Right lobe of liver (tissue), 4 donors: ENCODE measurements around the gene CASP1.
A peak's percentile ranks its signal among the peaks of the same experiment; 100 is the strongest.

ENCODE experiments used
- POLR2A ChIP-seq: fragments of 450-650 bp; IDR thresholded peaks from one replicate; pipeline ENCODE4 v1.6.1; 2017; ENCODE audit warnings: antibody characterized with exemption, mild to moderate bottlenecking
- TF ChIP-seq, protein P1 (sequence below), 4 donors: fragments of 200-600 bp in 3 of 4; fragments of 450-650 bp in 1 of 4; IDR thresholded peaks; one replicate each; pipeline versions ENCODE4 v1.5.1 to v1.8.0; 2016 to 2022; ENCODE audit warnings: antibody characterized with exemption in 4 of 4, mild to moderate bottlenecking in 2 of 4
- donor health status: DM: no; HTN: no; CAD: no.
- donor health status: DM: no; HTN: no; CAD: no.
- donor health status: DM: no; HTN: yes; CAD: no.

DNA sequence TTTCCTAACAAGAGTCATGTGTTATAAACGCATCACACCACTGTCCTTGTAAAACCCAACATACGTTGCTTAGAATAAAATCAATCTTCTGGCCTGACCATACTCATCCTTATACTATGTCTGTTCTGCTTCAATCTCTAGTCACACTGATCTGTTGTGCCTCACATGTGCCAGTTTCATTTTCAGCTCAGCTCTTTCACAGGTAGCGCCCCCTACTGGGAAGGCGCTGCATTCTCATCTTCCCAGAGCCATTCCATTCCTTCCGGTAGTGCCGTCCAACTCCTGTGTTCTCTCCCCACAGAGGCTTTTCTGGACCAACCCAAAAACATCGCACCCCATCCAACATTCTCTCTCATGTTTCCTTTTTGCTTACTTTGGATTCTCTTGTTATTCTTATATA lies 34.1 kb downstream of the CASP1 start:
- TF ChIP-seq, protein P1, sequence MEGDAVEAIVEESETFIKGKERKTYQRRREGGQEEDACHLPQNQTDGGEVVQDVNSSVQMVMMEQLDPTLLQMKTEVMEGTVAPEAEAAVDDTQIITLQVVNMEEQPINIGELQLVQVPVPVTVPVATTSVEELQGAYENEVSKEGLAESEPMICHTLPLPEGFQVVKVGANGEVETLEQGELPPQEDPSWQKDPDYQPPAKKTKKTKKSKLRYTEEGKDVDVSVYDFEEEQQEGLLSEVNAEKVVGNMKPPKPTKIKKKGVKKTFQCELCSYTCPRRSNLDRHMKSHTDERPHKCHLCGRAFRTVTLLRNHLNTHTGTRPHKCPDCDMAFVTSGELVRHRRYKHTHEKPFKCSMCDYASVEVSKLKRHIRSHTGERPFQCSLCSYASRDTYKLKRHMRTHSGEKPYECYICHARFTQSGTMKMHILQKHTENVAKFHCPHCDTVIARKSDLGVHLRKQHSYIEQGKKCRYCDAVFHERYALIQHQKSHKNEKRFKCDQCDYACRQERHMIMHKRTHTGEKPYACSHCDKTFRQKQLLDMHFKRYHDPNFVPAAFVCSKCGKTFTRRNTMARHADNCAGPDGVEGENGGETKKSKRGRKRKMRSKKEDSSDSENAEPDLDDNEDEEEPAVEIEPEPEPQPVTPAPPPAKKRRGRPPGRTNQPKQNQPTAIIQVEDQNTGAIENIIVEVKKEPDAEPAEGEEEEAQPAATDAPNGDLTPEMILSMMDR (IDR thresholded peaks at IDR 0.05), result peak; percentile 36 to 77 (median 50)
- no peak for TF ChIP-seq POLR2A
